Peyer's patch (tissue), 4 donors: Measurements from ENCODE around the gene PTBP2. TPM values are rescaled to one million over a fixed set of nuclear protein-coding genes. Genes with fewer than 3 reads are reported as not detected.

Experiments used
- DNase-seq, 3 donors: peaks; one replicate each; pipeline ENCODE4 v3.0.0-alpha.2; 2017 to 2019
- H3K27ac ChIP-seq, 4 donors: fragments of 200-600 bp; sonication (generic); one replicate each; pipeline ENCODE4 v1.5.1; 2016 to 2019
- H3K27me3 ChIP-seq, 2 donors: fragments of 200-600 bp; sonication (generic); one replicate each; pipeline ENCODE4 v1.5.1; 2019
- H3K36me3 ChIP-seq, 3 donors: fragments of 200-600 bp; sonication (generic); one replicate each; pipeline ENCODE4 v1.5.1; 2016 to 2019
- H3K4me1 ChIP-seq, 4 donors: fragments of 200-600 bp; sonication (generic); one replicate each; pipeline ENCODE4 v1.5.1; 2016 to 2019
- H3K4me3 ChIP-seq, 4 donors: fragments of 200-600 bp; sonication (generic); 1 replicate in 3 of 4; 2 replicates in 1 of 4; pipeline ENCODE4 v1.5.1; 2016 to 2019; ENCODE audit warnings: mild to moderate bottlenecking in 1 of 4
- H3K9me3 ChIP-seq, 4 donors: fragments of 200-600 bp; sonication (generic); one replicate each; pipeline ENCODE4 v1.5.1; 2016 to 2019; ENCODE audit warnings: mild to moderate bottlenecking in 1 of 4
- CTCF ChIP-seq, 6 experiments: fragments of 450-650 bp in 4 of 6; fragments of 200-600 bp in 2 of 6; sonication (generic) in 1 of 6; IDR thresholded peaks; one replicate each; pipeline ENCODE4 v1.5.1; 2017 to 2019; ENCODE audit warnings: antibody characterized with exemption in 6 of 6, mild to moderate bottlenecking in 3 of 6, moderate library complexity in 1 of 6
- POLR2A ChIP-seq, 2 donors: fragments of 450-650 bp; IDR thresholded peaks; one replicate each; pipeline ENCODE4 v1.5.1; 2017; ENCODE audit warnings: antibody characterized with exemption in 2 of 2, mild to moderate bottlenecking in 2 of 2, moderate library complexity in 2 of 2
- total RNA-seq, 4 donors: library from RNA; depleted of rRNA; stranded (reverse); fragments of >200 nt; gene quantifications; one replicate each; pipeline ENCODE4 v1.1.0, GENCODE V29; 2016

PTBP2 gene
- total RNA-seq, 4 donors from 2014 or later, result 20.3 to 55.1 (median 31.7) TPM

GRCh38 chr1:96710708-96711477 lies 10.7 kb upstream of the PTBP2 start:
- no peak for DNase-seq
- Histone ChIP-seq H3K4me3 (no peak overlapping the region), H3K27ac (no peak overlapping the region), H3K9me3 (no peaks in the 10 kb centered on the region), H3K36me3 (no peaks in the 10 kb centered on the region), H3K27me3 (no peaks in the 10 kb centered on the region), H3K4me1 (no peaks in the 10 kb centered on the region)
- no peak for TF ChIP-seq POLR2A (IDR thresholded peaks at IDR 0.05)
- no peak for TF ChIP-seq CTCF (IDR thresholded peaks at IDR 0.05)

GRCh38 chr1:96713649-96714048 lies 7.9 kb upstream of the PTBP2 start:
- H3K4me3 ChIP-seq, result no peak overlapping the region
- DNase-seq, result no peak
- TF ChIP-seq CTCF (IDR thresholded peaks at IDR 0.05), result no peak
- no peak for TF ChIP-seq POLR2A (IDR thresholded peaks at IDR 0.05)
- no peaks in the 10 kb centered on the region for H3K27me3 ChIP-seq
- no peaks in the 10 kb centered on the region for H3K36me3 ChIP-seq
- H3K9me3 ChIP-seq, result no peaks in the 10 kb centered on the region
- H3K4me1 ChIP-seq, result no peaks in the 10 kb centered on the region
- H3K27ac ChIP-seq, result no peak overlapping the region

- no peaks in the 10 kb centered on the region for H3K36me3 ChIP-seq
- no peaks in the 10 kb centered on the region for H3K9me3 ChIP-seq
- DNase-seq, result no peak
- no peaks in the 10 kb centered on the region for H3K27me3 ChIP-seq
- H3K4me3 ChIP-seq, result no peak overlapping the region
- H3K27ac ChIP-seq, result no peak overlapping the region
- TF ChIP-seq CTCF (IDR thresholded peaks at IDR 0.05) (no peak), POLR2A (IDR thresholded peaks at IDR 0.05) (no peak)
- H3K4me1 ChIP-seq, result no peaks in the 10 kb centered on the region
Measured at GRCh38 chr1:96714881-96715280, 6.7 kb upstream of the PTBP2 start.

GRCh38 chr1:96715482-96715881 lies 6.1 kb upstream of the PTBP2 start:
- DNase-seq, result no peak
- no peaks in the 10 kb centered on the region for H3K27me3 ChIP-seq
- H3K27ac ChIP-seq, result no peak overlapping the region
- H3K4me1 ChIP-seq, result no peaks in the 10 kb centered on the region
- H3K4me3 ChIP-seq, result no peak overlapping the region
- no peaks in the 10 kb centered on the region for H3K36me3 ChIP-seq
- no peaks in the 10 kb centered on the region for H3K9me3 ChIP-seq
- TF ChIP-seq POLR2A (IDR thresholded peaks at IDR 0.05), result no peak
- no peak for TF ChIP-seq CTCF (IDR thresholded peaks at IDR 0.05)

- H3K4me3 ChIP-seq, result peak overlapping the region; percentile 78 to 99 (median 84)
- peaks cover 0 to 5% (median 0%) of the 10 kb centered on the region in 3 donors for H3K36me3 ChIP-seq
- H3K9me3 ChIP-seq, result no peaks in the 10 kb centered on the region
- TF ChIP-seq CTCF (IDR thresholded peaks at IDR 0.05), result no peak
- no peak for TF ChIP-seq POLR2A (IDR thresholded peaks at IDR 0.05)
- peak overlapping the region; percentile 88 to 92 (median 92) for H3K27ac ChIP-seq
- DNase-seq, result no peak
- no peaks in the 10 kb centered on the region for H3K27me3 ChIP-seq
- peaks cover 0 to 3% (median 0%) of the 10 kb centered on the region in 4 donors for H3K4me1 ChIP-seq
Measured at GRCh38 chr1:96721053-96721415, 550 bp upstream of the PTBP2 start.
